ENCODE data around the gene TMCC2. TPM values are rescaled to one million over a fixed set of nuclear protein-coding genes. Genes with fewer than 3 reads are reported as not detected.
"Not testable (repeated sequence)": the region's sequence is repeated elsewhere in the genome, so short reads cannot be mapped to it uniquely, and the experiment has no call there.

TMCC2 gene
- 1 to 10 TPM in 9 of 10 donors, under 1 TPM in 1; 0.62 to 2.6 (median 1.8) TPM for total RNA-seq
- 1 to 10 TPM; 1.1 to 1.8 TPM for polyA plus RNA-seq
- long read RNA-seq, donor 1, partial matches to known transcripts: 0 of 1 reads
- long read RNA-seq, donor 1, other reads (novel, unspliced or antisense): 0 of 1 reads
- long read RNA-seq, donor 2, partial matches to known transcripts: 1 of 4 reads
- long read RNA-seq, donor 2, other reads (novel, unspliced or antisense): 1 of 4 reads
- long read RNA-seq, donor 3, partial matches to known transcripts: 0 of 1 reads
- long read RNA-seq, donor 3, other reads (novel, unspliced or antisense): 0 of 1 reads

GRCh38 chr1:205227584-205228013 lies at the start of gene TMCC2:
TMCC2 (plus strand) TSS chr1:205227946; CDS start chr1:205228565, 619 bp downstream.
- TF ChIP-seq, protein P1, sequence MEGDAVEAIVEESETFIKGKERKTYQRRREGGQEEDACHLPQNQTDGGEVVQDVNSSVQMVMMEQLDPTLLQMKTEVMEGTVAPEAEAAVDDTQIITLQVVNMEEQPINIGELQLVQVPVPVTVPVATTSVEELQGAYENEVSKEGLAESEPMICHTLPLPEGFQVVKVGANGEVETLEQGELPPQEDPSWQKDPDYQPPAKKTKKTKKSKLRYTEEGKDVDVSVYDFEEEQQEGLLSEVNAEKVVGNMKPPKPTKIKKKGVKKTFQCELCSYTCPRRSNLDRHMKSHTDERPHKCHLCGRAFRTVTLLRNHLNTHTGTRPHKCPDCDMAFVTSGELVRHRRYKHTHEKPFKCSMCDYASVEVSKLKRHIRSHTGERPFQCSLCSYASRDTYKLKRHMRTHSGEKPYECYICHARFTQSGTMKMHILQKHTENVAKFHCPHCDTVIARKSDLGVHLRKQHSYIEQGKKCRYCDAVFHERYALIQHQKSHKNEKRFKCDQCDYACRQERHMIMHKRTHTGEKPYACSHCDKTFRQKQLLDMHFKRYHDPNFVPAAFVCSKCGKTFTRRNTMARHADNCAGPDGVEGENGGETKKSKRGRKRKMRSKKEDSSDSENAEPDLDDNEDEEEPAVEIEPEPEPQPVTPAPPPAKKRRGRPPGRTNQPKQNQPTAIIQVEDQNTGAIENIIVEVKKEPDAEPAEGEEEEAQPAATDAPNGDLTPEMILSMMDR (IDR thresholded peaks at IDR 0.05): no peak
- Histone ChIP-seq H3K9me3 (no peaks in the 10 kb centered on the region), H3K36me3 (no peaks in the 10 kb centered on the region), H3K4me1 (peaks cover 0 to 30% (median 23%) of the 10 kb centered on the region in 9 donors), H3K27ac (peak within 1 kb of the TSS in 2 of 10 donors; percentile 10 to 19), H3K4me3 (peak within 1 kb of the TSS; percentile 35 to 85 (median 62)), H3K27me3 (peaks cover 0 to 36% (median 0%) of the 10 kb centered on the region in 7 donors)
- WGBS, 2 donors: 0 to 1% methylated on average over 44 of the region's 44 CpGs
- intact Hi-C loops (cut with DNase I): loop anchor here in 2 of 10 donors (2.0 to 10.0 kb wide), 3 partner anchors 29 to 103 kb away; partner anchors contain the start of gene RBBP5 (in 1 of the 2)
- peak; percentile 93 to 94 for DNase-seq
- peak; percentile 95 to 98 (median 97) for ATAC-seq

DNA sequence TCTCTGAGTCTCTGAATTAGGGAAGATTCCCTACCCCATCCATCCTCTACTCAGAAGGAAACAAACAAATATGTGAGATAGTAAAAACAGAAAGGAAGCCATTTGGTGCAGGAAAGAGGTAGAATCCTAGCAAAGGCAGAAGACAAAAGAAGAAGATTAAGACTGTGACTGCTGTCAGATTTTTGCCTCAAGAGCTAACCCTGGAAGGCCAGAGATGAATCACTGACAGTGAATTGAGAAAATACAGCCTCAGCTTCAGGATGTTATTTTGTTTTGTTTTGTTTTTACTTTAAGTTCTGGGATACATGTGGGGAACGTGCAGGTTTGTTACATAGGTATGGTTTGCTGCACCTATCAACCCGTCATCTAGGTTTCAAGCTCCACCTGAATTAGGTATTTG lies 47.9 kb upstream of the TMCC2 start:
- no peak overlapping the region for H3K4me3 ChIP-seq
- DNase-seq: no peak
- intact Hi-C loops (cut with DNase I): loop anchor here in 1 of 10 donors (5.0 kb wide), 1 partner anchor 47 kb away; the partner anchor contains the start of gene TMCC2

DNA sequence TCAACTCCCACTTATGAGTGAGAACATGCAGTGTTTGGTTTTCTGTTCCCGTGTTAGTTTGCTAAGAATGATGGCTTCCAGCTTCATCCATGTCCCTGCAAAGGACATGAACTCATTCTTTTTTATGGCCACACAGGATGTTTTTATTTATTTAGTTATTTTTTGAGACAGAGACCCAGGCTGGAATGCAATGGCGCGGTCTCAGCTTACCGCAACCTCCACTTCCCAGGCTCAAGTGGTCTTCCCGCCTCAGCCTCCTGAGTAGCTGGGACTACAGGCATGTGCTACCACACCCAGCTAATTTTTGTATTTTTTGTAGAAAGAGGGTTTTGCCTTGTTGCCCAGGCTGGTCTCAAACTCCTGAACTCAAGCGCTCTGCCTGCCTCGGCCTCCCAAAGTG lies 47.4 kb upstream of the TMCC2 start:
- Histone ChIP-seq H3K36me3 (peaks cover 0 to 45% (median 0%) of the 10 kb centered on the region in 9 donors), H3K4me1 (peaks cover 0 to 47% (median 27%) of the 10 kb centered on the region in 9 donors)
- ATAC-seq; intact Hi-C loops (cut with DNase I); H3K9me3 ChIP-seq; DNase-seq; H3K4me3 ChIP-seq; H3K27ac ChIP-seq; H3K27me3 ChIP-seq: not testable (repeated sequence)
- 83 to 87% methylated on average over 7 of the region's 7 CpGs for WGBS, 2 donors

More for the DNA sequence above, 47.9 kb upstream of the TMCC2 start:
- H3K27ac ChIP-seq: no peak overlapping the region
- H3K36me3 ChIP-seq: peaks cover 0 to 41% (median 0%) of the 10 kb centered on the region in 9 donors
- TF ChIP-seq, protein P1 (IDR thresholded peaks at IDR 0.05): no peak
- WGBS, 2 donors: 85 to 86% methylated on average over 2 of the region's 2 CpGs
- H3K9me3 ChIP-seq: no peaks in the 10 kb centered on the region
- H3K4me1 ChIP-seq: peaks cover 0 to 51% (median 28%) of the 10 kb centered on the region in 9 donors
- no peaks in the 10 kb centered on the region for H3K27me3 ChIP-seq
- no peak for ATAC-seq

DNA sequence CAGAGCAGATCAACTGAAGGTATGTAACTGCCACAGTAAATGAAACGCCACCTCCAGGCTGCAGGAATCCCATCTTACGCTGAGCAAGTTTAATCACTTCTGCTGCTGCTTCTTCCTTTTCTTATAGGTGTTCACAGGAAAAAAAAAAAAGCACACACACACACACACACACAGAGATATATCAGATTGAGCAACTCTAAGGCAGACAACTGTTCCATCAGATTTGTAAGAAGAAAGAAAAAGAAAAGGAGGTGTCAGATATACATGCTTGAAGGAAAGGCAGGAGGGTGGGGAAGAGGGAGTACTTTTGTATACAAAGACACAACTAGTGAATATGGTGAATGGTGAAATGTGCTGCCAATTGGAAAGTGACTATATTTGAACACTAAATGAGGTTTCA lies 44.8 kb upstream of the TMCC2 start:
- 87 to 97% methylated on average over 2 of the region's 2 CpGs for WGBS, 2 donors
- Histone ChIP-seq H3K4me3 (no peak overlapping the region), H3K4me1 (peaks cover 0 to 40% (median 17%) of the 10 kb centered on the region in 9 donors), H3K27ac (peak overlapping the region in 6 of 10 donors; percentile 7 to 80 (median 53)), H3K27me3 (no peaks in the 10 kb centered on the region), H3K36me3 (peaks cover 0 to 57% (median 0%) of the 10 kb centered on the region in 9 donors), H3K9me3 (no peaks in the 10 kb centered on the region)
- TF ChIP-seq, protein P1 (IDR thresholded peaks at IDR 0.05): no peak
- intact Hi-C loops (cut with DNase I): no loop called here
- peak in 2 of 8 donors; percentile 13 to 16 for ATAC-seq
- no peak for DNase-seq

All from heart right ventricle (tissue), 16 donors.